ENCODE measurements around the gene EMP1.

DNA sequence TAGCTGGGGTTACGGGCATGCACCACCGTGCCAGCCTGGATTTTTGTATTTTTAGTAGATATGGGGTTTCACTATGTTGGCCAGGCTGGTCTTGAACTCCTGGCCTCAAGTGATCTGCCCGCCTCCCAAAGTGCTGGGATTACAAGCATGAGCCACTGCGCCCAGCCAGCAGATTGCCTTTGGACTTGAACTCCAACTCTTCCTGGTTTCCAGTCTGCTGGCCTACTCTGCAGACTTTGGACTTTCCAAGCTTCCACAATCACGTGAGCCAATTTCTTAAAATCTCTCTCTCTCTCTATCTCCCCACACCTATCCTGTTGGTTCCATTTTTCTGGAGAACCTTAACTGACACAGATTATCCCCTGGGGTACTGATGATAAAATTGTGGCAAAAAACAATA is 55.0 kb downstream of the EMP1 start:
- TF ChIP-seq POLR2AphosphoS5 (IDR thresholded peaks at IDR 0.05; ENCODE audit: low read depth, low read length) (no peak), POLR2A (IDR thresholded peaks at IDR 0.05; ENCODE audit: low read depth, low read length) (no peak)

All from GM12892 (cell line).